GM21576 (cell line): ENCODE results near the gene PTPRU.

Source experiments
- ATAC-seq: cut with Tn5 transposase; IDR thresholded peaks from one replicate; pipeline ENCODE4 v1.9.1; 2021; ENCODE audit warnings: mild to moderate bottlenecking, moderate library complexity; ENCODE audit not compliant: unreplicated experiment

Gene PTPRU

GRCh38 chr1:29235955-29236711 lies at the start of gene PTPRU:
TSS of gene PTPRU (plus strand) at chr1:29236522. CDS start at chr1:29236645, 123 bp downstream.
- peak; percentile 63 for ATAC-seq

GRCh38 chr1:29186707-29187106 lies 49.6 kb upstream of the PTPRU start:
- ATAC-seq: no peak

- ATAC-seq: no peak
Observed at GRCh38 chr1:29190718-29191117, 45.6 kb upstream of the PTPRU start.

- ATAC-seq: no peak
Observed at GRCh38 chr1:29193879-29194455, 42.4 kb upstream of the PTPRU start.

- ATAC-seq: no peak
Observed at GRCh38 chr1:29195881-29196291, 40.4 kb upstream of the PTPRU start.

GRCh38 chr1:29196863-29197589 lies 39.3 kb upstream of the PTPRU start:
- ATAC-seq: no peak

- ATAC-seq: no peak
Observed at GRCh38 chr1:29197590-29197924, 38.8 kb upstream of the PTPRU start.

GRCh38 chr1:29197993-29198392 lies 38.3 kb upstream of the PTPRU start:
- no peak for ATAC-seq

- ATAC-seq: no peak
Observed at GRCh38 chr1:29200906-29201594, 35.3 kb upstream of the PTPRU start.

GRCh38 chr1:29201595-29202051 lies 34.7 kb upstream of the PTPRU start:
- ATAC-seq: no peak

GRCh38 chr1:29202053-29202452 lies 34.3 kb upstream of the PTPRU start:
- no peak for ATAC-seq

GRCh38 chr1:29202584-29203340 lies 33.6 kb upstream of the PTPRU start:
- peak; percentile 68 for ATAC-seq

- no peak for ATAC-seq
Observed at GRCh38 chr1:29208442-29208841, 27.9 kb upstream of the PTPRU start.

- no peak for ATAC-seq
Observed at GRCh38 chr1:29209173-29209572, 27.1 kb upstream of the PTPRU start.

GRCh38 chr1:29210278-29211085 lies 25.8 kb upstream of the PTPRU start:
- no peak for ATAC-seq

GRCh38 chr1:29211086-29212030 lies 25.0 kb upstream of the PTPRU start:
- no peak for ATAC-seq

GRCh38 chr1:29213055-29213454 lies 23.3 kb upstream of the PTPRU start:
- no peak for ATAC-seq

- ATAC-seq: no peak
Observed at GRCh38 chr1:29217633-29218032, 18.7 kb upstream of the PTPRU start.

- ATAC-seq: no peak
Observed at GRCh38 chr1:29218223-29218622, 18.1 kb upstream of the PTPRU start.
